Mesothelial cell of epicardium (in vitro differentiated cells): ENCODE measurements around the gene CD46. TPM values are rescaled to one million over a fixed set of nuclear protein-coding genes. Genes with fewer than 3 reads are reported as not detected.
"Not testable (repeated sequence)": the region's sequence is repeated elsewhere in the genome, so short reads cannot be mapped to it uniquely, and the experiment has no call there.

Experiments
- DNase-seq, 2 experiments: peaks; one replicate each; pipeline ENCODE4 v3.0.0; 2021; ENCODE audit warnings: low spot score in 2 of 2; ENCODE audit not compliant: unreplicated experiment in 2 of 2
- H3K27ac Mint-ChIP-seq: 2 replicates; pipeline ENCODE4 v1.8.0; 2021; ENCODE audit warnings: mixed read lengths
- H3K27me3 Mint-ChIP-seq: 2 replicates; pipeline ENCODE4 v1.8.0; 2021; ENCODE audit warnings: low read depth, mixed read lengths
- H3K36me3 Mint-ChIP-seq: 2 replicates; pipeline ENCODE4 v1.8.0; 2021; ENCODE audit warnings: mixed read lengths
- H3K4me1 Mint-ChIP-seq: 2 replicates; pipeline ENCODE4 v1.8.0; 2021; ENCODE audit warnings: mixed read lengths
- H3K4me3 Mint-ChIP-seq: 2 replicates; pipeline ENCODE4 v1.8.0; 2021; ENCODE audit warnings: mild to moderate bottlenecking, moderate library complexity, mixed read lengths
- H3K9me3 Mint-ChIP-seq: 2 replicates; pipeline ENCODE4 v1.8.0; 2021; ENCODE audit warnings: mixed read lengths
- CTCF ChIP-seq: fragments of 200-600 bp; sonication (generic); IDR thresholded peaks from one replicate; pipeline ENCODE4 v1.5.0; 2021; ENCODE audit warnings: antibody characterized with exemption; ENCODE audit not compliant: unreplicated experiment
- total RNA-seq: library from RNA; stranded (reverse); gene quantifications from 3 replicates; pipeline ENCODE4 v1.2.1, GENCODE V29; 2021

CD46 gene
- total RNA-seq, 1 donor from 2014 or later: 223 TPM

- H3K36me3 Mint-ChIP-seq: peaks cover 22% of the 10 kb centered on the region
- H3K9me3 Mint-ChIP-seq: no peaks in the 10 kb centered on the region
- no peaks in the 10 kb centered on the region for H3K27me3 Mint-ChIP-seq
- H3K4me3 Mint-ChIP-seq: no peak overlapping the region
- TF ChIP-seq CTCF: no peak
- peaks cover 44% of the 10 kb centered on the region for H3K4me1 Mint-ChIP-seq
- peak overlapping the region; percentile 11 for H3K27ac Mint-ChIP-seq
- DNase-seq: no peak
Measured at GRCh38 chr1:207755846-207756693, 4.2 kb downstream of the CD46 start.

GRCh38 chr1:207762622-207763021 is 10.8 kb downstream of the CD46 start:
- no peak for DNase-seq
- Mint-ChIP-seq H3K36me3 (peaks cover 77% of the 10 kb centered on the region), H3K27me3 (no peaks in the 10 kb centered on the region), H3K9me3 (peaks cover 20% of the 10 kb centered on the region), H3K27ac (no peak overlapping the region), H3K4me3 (no peak overlapping the region), H3K4me1 (no peaks in the 10 kb centered on the region)
- no peak for TF ChIP-seq CTCF

GRCh38 chr1:207763091-207763490 is 11.2 kb downstream of the CD46 start:
- Mint-ChIP-seq H3K27ac (no peak overlapping the region), H3K27me3 (no peaks in the 10 kb centered on the region), H3K4me3 (no peak overlapping the region), H3K9me3 (peaks cover 20% of the 10 kb centered on the region), H3K36me3 (peaks cover 77% of the 10 kb centered on the region), H3K4me1 (no peaks in the 10 kb centered on the region)
- TF ChIP-seq CTCF: no peak
- no peak for DNase-seq

GRCh38 chr1:207763972-207764371 is 12.1 kb downstream of the CD46 start:
- no peak for TF ChIP-seq CTCF
- Mint-ChIP-seq H3K4me3 (no peak overlapping the region), H3K9me3 (peaks cover 20% of the 10 kb centered on the region), H3K36me3 (peaks cover 82% of the 10 kb centered on the region), H3K27me3 (no peaks in the 10 kb centered on the region), H3K27ac (no peak overlapping the region), H3K4me1 (no peaks in the 10 kb centered on the region)
- no peak for DNase-seq

GRCh38 chr1:207766569-207766968 is 14.7 kb downstream of the CD46 start:
- TF ChIP-seq CTCF: no peak
- Mint-ChIP-seq H3K9me3 (peaks cover 33% of the 10 kb centered on the region), H3K27me3 (no peaks in the 10 kb centered on the region), H3K4me3 (no peak overlapping the region), H3K27ac (no peak overlapping the region), H3K36me3 (peaks cover 81% of the 10 kb centered on the region), H3K4me1 (no peaks in the 10 kb centered on the region)
- DNase-seq: no peak

- H3K4me3 Mint-ChIP-seq, H3K4me1 Mint-ChIP-seq, H3K27me3 Mint-ChIP-seq, DNase-seq, H3K27ac Mint-ChIP-seq: not testable (repeated sequence)
- peaks cover 42% of the 10 kb centered on the region for H3K9me3 Mint-ChIP-seq
- peaks cover 83% of the 10 kb centered on the region for H3K36me3 Mint-ChIP-seq
Measured at GRCh38 chr1:207770514-207770913, 18.7 kb downstream of the CD46 start.

GRCh38 chr1:207776045-207776444 is 24.2 kb downstream of the CD46 start:
- Mint-ChIP-seq H3K9me3 (peaks cover 56% of the 10 kb centered on the region), H3K36me3 (peaks cover 84% of the 10 kb centered on the region)
- not testable (repeated sequence) for H3K4me1 Mint-ChIP-seq, DNase-seq, H3K4me3 Mint-ChIP-seq, H3K27ac Mint-ChIP-seq, H3K27me3 Mint-ChIP-seq

- H3K27me3 Mint-ChIP-seq, H3K4me3 Mint-ChIP-seq, H3K4me1 Mint-ChIP-seq, DNase-seq, H3K27ac Mint-ChIP-seq: not testable (repeated sequence)
- Mint-ChIP-seq H3K9me3 (peaks cover 43% of the 10 kb centered on the region), H3K36me3 (peaks cover 80% of the 10 kb centered on the region)
Measured at GRCh38 chr1:207777412-207777811, 25.6 kb downstream of the CD46 start.
